UCSD-AML1 (cell line): ENCODE results near the gene KIRREL3.

Experiments used
- DNase-seq: peaks from one replicate; lab custom pipeline; 2025; ENCODE audit not compliant: unreplicated experiment; lab: John Stamatoyannopoulos, UW

The KIRREL3 gene

GRCh38 chr11:126718276-126718675 lies 282.3 kb downstream of the KIRREL3 start:
- DNase-seq = no peak

DNA sequence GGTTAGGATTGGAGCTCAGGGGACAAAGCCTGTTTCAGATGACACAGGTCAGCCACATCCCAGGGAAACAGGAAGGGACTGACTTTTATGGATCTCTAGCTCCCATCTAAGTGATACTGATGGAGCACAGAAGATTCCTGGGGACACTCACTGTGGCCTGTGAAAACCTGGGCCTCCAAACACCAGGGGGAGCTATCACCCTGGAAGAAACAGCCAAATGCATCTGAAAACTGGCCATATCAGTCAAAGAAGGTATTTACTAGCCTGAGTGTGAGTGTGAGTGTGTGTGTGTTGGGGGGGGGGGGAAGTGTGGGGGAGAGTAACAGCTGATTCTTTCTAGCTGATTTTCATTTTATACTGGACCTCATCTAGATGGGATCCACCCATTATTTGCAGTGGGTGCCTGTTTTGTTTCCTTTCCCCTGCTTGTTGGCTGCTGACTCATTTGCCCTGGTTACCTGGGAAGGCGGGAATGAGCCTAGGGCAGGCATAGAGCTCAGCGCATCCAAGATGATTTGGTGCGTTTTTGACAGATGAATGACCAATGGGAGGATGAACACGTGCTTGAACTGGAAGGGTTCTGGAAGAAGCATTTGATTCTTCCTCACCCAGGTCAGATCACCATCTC lies 284.0 kb downstream of the KIRREL3 start:
- peak; percentile 23 for DNase-seq

DNA sequence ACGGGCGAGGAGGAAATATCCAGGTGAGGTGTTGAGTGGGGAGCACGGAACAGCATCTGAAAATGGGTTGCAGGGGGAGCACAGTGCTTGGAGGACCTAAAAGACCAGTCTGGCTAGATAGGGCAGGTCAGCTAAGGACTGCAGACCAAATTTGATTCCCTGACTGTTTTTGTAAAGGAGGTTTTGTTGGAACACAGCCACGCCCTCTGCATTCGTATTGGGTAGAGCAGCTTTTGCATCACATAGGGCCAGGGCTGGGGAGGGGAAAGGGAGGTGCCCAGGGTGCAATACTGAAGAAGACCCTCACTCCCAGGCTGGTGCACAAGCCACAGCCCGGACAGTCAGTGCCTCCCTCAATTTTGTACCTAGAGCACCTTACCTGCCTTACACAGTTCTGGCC lies 286.8 kb downstream of the KIRREL3 start:
- DNase-seq = no peak

DNA sequence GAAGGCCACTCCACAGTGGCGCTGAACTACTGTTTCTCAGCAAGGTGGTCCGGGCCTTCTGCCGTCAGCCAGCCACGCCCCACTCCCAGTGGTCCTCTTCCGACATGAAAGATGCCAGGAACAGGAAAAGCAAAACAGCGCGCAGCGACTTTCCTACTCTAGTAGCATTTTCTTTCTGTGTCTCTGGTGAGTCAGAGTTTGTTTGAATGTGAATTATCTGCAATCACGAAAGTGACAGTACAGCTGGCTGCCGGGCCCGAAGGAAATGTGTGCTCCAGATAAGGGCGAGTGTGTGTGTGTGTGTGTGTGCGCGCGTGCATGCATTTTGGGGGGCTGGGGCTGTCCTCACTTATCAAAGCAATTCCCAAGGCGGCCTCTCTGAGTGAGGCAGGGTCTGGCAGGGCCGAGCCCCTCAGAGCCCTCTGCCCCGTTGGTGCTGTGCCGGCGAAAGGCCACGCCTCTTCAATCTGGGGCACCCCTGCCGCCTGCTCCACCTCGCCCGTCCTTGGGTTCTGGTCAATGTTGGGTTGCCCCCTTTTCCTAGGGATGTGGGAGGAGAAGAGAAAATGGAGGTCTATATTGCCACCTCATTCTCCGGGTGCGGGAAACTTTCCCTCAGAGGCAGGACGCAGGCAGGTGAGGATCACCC lies 288.5 kb downstream of the KIRREL3 start:
- DNase-seq = no peak

- DNase-seq = no peak
These were observed 289.7 kb downstream of the KIRREL3 start for GRCh38 chr11:126710804-126711399.

DNA sequence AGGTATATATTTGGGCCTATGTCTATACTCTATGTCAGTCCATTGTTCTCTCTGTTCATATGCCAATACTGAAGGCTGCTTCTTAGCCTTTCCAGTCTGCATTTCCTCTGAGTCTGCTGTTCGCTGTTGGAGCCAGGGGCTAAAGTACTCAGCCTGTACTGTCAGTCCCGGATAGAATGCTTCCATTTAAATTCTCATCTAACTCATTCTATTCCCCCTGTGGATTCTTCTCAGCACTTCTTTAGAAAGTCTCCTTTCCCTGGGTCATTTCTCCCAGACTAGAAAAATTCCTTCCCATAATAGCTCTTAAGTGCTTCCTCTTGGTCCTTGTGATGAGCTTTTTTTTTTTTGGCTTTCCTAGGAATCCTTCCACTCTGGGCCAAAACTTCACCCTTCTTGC lies 293.1 kb downstream of the KIRREL3 start:
- DNase-seq = no peak

- DNase-seq = no peak
These were observed 296.5 kb downstream of the KIRREL3 start for GRCh38 chr11:126704096-126704495.

- no peak for DNase-seq
These were observed 296.9 kb downstream of the KIRREL3 start for GRCh38 chr11:126703662-126704061.

DNA sequence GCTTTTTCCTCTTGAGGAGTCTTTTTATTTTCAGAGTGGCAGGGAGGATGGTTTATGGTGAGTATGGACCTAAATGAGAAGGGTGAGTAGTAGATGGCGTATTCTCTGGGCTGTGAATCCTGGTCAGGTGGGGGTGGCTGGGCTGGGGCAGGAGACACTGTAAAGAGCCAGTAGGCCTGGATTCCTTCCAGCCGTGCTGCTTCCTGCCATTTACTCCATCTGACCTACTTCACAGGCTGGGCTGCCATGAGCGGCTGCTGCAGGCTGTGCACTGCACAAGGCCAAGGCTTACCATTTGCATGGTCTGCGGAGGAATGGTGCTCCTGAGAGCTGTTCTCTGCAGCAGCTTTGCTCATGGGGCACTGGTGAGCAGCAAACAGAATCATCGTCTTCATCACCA lies 297.6 kb downstream of the KIRREL3 start:
- DNase-seq = no peak

DNA sequence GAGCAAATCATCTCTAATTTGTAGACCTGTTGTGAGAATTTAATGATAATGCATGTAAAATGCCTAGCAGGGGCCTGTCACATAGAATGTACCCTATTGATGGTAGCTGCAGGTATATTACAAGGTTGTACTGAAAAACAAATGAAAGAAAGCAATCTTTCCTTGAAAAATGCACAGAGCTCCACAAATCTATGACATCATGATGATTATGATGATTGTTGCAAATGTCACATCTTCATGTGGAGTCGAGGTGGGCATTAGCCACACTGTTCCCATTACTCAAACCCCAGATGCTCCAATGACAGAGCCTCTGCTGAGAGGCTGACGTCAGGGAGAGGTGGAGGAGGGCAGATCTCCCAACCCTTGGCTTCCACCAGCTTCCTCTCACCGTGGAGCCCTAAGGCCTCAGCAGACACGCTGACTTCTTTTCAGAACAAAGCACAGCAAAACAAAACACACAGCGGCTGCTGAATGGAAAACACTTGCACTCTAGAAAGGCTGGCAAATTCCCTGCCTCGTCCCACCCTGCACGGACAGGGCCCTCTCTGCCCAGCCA lies 298.3 kb downstream of the KIRREL3 start:
- no peak for DNase-seq

DNA sequence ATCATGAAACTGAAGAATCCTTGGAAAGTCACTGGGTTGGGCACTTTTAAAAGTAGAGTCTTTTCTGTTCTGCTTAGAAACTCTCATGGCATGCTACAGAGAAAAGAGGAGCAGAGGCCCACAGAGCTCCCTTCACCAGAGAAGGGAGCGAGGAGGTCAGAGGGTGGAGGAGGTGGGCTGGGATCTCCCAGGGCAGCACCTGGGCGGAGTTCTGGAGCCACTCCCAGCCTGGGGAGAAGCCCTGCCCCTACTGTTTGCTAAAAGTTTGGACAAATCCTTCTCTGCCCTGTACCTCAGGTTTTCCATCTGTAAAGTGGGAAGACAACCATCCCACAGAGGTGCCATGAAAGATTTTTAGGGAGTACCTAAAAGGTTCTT lies 299.1 kb downstream of the KIRREL3 start:
- DNase-seq = no peak

DNA sequence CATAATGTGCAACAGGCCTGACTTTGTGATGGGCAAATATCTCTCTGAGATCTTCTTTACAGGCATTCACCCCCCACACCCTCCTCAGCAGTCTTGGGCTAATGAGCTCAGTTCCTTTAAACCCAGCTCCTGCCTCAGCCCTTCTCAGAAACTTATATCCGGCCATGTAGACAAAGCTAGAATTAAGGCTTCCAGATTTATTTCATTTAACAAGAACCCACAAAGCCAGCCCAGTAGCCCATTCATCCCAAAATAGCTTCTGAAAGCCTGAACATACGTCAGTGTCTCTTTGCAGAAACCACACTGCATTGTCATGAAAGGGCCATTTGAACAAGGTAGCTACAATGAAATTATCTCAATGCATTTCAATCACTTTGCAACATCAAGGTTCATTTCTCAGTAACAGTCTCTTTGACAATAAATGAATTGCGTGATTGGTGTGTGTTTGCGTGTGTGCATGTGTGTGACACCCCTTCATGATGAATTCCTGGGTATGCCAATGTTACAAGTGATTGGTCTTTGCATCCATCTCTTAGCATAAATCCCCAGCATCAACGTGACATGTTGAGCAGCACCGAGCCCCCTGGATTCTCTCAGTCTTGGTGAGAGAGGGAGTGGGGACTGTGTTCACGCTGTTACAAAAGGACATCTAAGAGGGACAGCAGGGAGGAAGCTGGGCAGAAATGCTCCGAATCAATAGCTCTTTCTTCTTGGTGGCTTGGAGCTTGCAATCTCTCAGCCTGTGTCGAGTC lies 299.6 kb downstream of the KIRREL3 start:
- DNase-seq = no peak

DNA sequence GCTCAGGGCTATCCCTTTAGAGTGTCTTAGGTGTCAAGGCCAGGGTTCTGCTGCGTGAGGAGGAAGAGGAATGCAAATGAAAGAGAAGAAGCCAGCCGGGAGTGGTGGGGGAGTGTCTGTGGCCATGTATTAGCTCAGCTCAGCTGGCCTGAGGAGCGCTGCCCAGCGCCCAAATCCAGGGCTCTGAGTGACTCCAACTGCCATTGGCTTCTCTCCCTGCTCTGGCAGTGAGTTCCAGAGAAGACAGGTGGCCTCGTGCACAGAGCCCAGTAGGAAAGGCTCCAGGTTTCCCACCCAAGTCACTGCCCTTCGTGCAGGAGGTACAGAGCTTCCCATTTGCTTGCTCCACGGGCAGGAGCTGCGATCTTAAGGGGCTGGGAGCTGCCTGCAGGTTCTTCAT lies 302.0 kb downstream of the KIRREL3 start:
- DNase-seq = no peak

GRCh38 chr11:126697936-126698335 lies 302.6 kb downstream of the KIRREL3 start:
- DNase-seq = no peak

DNA sequence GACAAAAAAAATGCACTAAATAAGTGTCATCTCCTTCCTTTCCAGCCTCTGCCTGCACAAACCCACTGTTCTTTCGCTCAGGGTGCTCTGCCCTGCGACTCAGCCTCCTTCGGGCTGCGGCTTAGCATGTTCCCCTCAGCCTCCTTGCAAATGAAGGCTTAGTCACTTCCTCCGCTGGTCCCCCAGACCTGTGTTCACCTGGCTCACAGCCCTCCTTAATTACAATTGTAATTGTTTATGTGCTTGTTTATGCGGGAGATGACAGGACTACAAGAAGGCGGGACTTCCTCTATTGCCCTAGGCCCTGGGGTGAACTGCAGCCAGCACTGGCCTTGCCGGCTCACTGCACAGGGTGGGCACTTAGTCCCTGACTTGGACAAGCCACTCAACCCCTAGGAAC lies 303.6 kb downstream of the KIRREL3 start:
- no peak for DNase-seq

- DNase-seq = no peak
These were observed 305.3 kb downstream of the KIRREL3 start for GRCh38 chr11:126695293-126695692.

GRCh38 chr11:126694065-126694625 lies 306.4 kb downstream of the KIRREL3 start:
- no peak for DNase-seq

DNA sequence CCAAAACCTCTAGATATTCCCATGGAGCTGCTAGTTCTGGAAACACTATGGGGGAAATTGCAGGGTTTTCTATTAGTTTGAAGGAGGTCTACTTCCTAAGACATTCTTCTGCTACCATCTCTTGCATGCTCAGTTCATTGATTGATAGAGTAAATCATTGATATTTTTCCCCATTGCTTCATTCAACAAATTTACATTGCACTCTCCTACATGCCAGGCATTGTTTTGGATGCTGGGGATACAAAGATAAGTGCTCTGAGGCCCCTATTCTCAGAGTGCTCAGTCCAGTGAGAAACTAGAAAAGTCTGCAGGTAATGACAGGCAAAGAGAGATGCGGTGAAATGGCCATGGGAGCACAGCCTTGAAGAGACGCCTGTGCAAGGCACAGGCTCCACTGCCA lies 313.1 kb downstream of the KIRREL3 start:
- DNase-seq = no peak

DNA sequence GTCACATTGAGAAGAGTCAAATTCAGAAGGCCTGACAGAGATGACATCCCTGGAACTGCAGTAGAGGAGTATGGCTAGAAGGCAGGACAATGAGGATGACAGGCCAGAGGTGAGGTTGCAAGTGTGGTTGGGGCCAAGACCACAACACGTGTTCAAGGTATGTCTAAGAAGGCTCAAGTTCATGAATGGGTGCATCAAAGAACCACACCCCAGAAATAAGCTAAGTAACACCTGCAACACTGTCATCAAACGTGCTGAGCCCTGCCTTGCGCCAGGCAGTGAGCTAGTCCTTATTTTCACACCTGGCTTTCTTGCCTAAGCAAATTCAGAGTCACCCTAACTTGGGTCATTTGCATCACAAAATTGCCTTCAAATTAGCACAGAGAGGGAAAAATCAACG lies 313.6 kb downstream of the KIRREL3 start:
- DNase-seq = no peak

DNA sequence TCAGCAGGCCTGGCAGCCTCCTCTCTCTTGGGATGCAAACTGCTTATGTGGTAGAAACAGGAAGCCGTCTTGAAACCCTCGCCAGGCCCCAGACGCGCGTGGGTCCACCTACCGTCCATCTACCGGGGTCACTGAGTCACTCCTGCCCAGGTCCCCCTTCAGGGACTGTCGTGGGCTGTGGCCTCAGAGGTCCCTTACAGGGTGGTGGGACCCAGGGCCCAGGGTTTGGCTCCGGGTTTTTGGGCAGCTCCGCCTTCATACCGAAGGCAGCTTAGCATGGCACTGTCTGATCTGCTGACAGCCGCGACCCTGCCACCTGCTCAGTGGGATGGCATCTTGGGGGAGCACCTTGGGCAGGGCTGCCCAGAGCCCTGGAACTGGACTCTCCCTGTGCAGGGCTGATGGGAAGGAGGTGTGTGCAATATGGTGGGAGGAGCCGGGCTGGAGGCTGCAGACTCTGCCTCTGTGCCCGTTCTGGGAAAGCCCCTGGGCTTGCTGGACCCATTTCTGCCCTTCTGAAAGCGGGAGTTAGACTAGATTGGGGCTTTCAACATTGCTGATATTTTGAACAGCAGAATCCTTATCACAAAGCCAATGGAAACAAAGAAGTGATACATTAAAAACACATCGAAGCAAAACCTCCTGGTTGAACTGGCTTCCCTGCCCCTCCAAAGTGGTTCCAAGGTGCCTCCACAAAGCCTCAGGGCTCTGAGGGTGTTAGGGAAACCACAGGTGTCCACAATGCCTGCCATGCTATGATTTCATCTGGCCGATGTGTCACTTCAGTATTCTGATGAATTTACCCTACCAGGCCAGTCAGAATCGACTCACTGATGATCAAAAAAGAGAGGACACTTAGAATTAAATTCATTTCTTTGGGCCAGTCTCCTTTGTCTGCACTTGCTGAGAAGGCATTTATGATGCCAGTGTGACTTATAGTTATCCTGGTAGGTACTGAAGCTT lies 316.5 kb downstream of the KIRREL3 start:
- no peak for DNase-seq
